GM23248 (cell line): Measurements from ENCODE around the gene CD8A.

Source experiments
- EZH2 ChIP-seq: fragments of 200-600 bp; sonication (generic); IDR thresholded peaks from 2 replicates; pipeline ENCODE4 v1.6.1; 2018; ENCODE audit warnings: antibody characterized with exemption, mild to moderate bottlenecking; ENCODE audit not compliant: insufficient read depth, poor library complexity, severe bottlenecking
- EZH2phosphoT487 ChIP-seq: fragments of 200-600 bp; sonication (generic); IDR thresholded peaks from 2 replicates; pipeline ENCODE4 v1.6.1; 2018; ENCODE audit warnings: antibody characterized with exemption, moderate library complexity, mild to moderate bottlenecking, low read depth; ENCODE audit not compliant: insufficient read depth

DNA sequence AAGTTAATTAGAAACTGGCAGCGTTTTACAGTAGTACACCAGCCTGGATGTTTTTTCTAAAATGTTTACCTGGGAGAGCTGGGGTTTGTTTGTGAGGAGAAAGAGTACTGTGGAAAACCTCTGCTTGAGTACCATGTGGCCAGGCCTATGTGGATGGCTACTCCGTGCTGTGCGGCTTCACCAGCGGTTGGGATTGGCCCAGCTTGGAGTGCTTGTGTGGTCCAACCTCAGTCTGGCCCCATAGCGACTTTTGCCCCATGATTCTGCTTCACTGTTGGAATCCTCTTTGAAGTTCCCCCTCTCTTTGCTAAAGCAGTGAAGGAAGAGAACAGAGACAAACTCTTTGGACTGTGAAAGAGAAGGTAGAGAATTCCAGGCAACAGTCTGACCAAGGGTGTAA is 15.9 kb downstream of the CD8A start:
- TF ChIP-seq EZH2 (no peak), EZH2phosphoT487 (no peak)
